ENCODE data around the gene MAK.

The MAK gene

GRCh38 chr6:10722570-10722819 lies 115.8 kb downstream of the MAK start:
- no peak for DNase-seq

DNA sequence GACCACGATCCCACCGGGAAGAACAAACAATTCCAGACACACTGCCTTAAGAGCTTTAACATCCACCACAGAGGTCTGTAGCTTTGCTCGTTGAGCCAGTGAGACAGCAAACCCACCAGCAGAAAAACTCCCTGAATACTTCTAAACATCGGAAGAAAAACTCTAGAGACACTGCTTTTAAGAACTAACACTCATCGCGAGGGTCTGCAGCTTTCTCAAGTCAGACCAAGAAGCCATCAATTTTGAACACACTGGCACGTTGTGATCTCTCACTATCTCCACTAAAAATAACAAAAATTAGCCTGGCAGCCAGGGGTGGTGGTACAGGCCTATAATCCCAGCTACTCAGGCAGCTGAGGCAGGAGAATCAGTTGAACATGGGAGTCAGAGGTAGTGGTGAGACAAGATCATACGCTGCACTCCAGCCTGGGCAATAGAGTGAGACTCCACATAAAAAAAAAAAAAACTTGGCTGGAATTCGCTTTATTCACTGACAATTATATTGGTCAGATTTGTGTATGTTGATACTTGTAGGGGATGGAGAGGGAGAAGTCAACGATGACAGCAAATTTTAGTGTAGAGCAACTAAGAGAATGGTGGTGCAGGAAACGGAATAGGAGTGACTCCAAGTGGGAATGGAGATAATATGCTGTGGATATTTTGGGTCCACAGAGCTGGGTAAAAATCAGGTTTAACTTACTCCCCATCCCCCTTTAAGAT lies 116.3 kb downstream of the MAK start:
- no peak for DNase-seq

GRCh38 chr6:10720960-10721849 lies 117.1 kb downstream of the MAK start:
- peak; percentile 7 for DNase-seq

DNA sequence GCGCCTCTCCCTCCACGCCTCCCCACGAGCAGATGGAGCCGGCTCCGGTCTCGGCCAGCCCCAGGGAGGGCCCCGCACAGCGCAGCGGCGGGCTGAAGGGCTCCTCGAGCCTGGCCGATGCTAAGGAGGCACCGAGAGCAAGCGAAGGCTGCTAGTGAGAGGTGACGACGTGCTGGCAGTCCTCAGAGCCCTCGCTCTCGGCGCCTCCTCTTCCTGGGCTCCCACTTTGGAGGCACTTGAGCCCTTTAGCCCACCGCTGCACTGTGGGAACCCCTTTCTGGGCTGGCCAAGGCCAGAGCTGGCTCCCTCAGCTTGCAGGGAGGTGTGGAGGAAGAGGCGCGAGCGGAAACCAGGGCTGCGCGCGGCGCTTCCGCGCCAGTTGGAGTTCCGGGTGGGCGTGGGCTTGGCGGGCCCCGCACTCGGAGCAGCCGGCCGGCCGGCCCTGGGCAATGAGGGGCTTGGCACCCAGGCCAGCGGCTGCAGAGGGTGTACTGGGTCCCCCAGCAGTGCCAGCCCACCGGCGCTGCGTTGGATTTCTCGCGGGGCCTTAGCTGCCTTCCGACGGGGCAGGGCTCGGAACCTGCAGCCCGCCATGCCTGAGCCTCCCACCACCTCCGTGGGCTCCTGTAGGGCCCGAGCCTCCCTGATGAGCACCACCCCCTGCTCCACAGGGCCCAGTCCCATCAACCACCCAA lies 117.9 kb downstream of the MAK start:
- no peak for DNase-seq

GRCh38 chr6:10719964-10720264 lies 118.4 kb downstream of the MAK start:
- no peak for DNase-seq

DNA sequence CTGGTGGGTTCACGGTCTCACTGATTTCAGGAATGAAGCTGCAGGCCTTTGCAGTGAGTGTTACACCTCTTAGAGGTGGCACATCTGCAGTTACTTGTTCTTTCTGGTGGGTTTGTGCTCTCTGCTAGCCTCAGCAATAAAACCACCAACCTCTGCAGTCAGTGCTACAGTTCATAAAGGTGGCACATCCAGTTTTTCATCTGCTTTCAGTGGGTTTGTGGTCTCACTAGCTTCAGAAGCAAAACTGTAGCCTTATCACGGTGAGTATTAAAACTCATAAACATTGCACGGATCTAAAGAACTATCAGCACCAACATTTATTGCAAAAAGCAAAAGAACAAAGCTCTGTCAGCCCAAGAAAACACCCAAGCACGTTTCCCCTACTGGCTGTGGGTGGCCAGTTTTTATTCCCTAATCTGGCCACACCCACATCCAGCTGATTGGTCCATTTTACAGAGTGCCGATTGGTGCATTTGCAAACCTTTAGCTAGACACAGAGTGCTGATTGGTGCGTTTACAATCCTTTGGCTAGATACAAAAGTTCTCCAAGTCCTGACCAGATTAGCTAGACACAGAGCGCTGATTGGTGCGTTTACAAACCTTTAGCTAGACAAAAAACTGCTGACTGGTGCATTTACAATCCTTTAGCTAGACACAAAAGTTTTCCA lies 118.9 kb downstream of the MAK start:
- DNase-seq, result no peak

- no peak for DNase-seq
These were observed 124.4 kb downstream of the MAK start for GRCh38 chr6:10713962-10714361.
